Chondrocyte (in vitro differentiated cells): Measurements from ENCODE around the gene CRHR2. TPM values are rescaled to one million over a fixed set of nuclear protein-coding genes. Genes with fewer than 3 reads are reported as not detected.

ENCODE experiments used
- DNase-seq: peaks from one replicate; pipeline ENCODE4 v3.0.0; 2021; ENCODE audit warnings: mixed read lengths, low spot score
- H3K27ac Mint-ChIP-seq: one replicate; pipeline ENCODE4 v1.8.0; 2021; ENCODE audit warnings: mild to moderate bottlenecking, moderate library complexity, mixed read lengths; ENCODE audit not compliant: unreplicated experiment
- H3K27me3 Mint-ChIP-seq: 2 replicates; pipeline ENCODE4 v1.8.0; 2021; ENCODE audit warnings: low read depth, mixed read lengths
- H3K36me3 Mint-ChIP-seq: 2 replicates; pipeline ENCODE4 v1.8.0; 2021; ENCODE audit warnings: low read depth, mixed read lengths
- H3K4me1 Mint-ChIP-seq: 2 replicates; pipeline ENCODE4 v1.8.0; 2021; ENCODE audit warnings: low read depth, mild to moderate bottlenecking, mixed read lengths
- H3K4me3 Mint-ChIP-seq: one replicate; pipeline ENCODE4 v1.8.0; 2021; ENCODE audit warnings: mild to moderate bottlenecking, moderate library complexity, mixed read lengths; ENCODE audit not compliant: unreplicated experiment
- H3K9me3 Mint-ChIP-seq: 2 replicates; pipeline ENCODE4 v1.8.0; 2021; ENCODE audit warnings: low read depth, mixed read lengths
- CTCF ChIP-seq: fragments of 200-600 bp; sonication (generic); IDR thresholded peaks from 2 replicates; pipeline ENCODE4 v1.5.0; 2021; ENCODE audit warnings: antibody characterized with exemption, mild to moderate bottlenecking, moderate library complexity
- total RNA-seq: library from RNA; stranded (reverse); gene quantifications from 3 replicates; pipeline ENCODE4 v1.2.1, GENCODE V29; 2021

CRHR2 gene
- total RNA-seq, 1 donor from 2014 or later = not detected

DNA sequence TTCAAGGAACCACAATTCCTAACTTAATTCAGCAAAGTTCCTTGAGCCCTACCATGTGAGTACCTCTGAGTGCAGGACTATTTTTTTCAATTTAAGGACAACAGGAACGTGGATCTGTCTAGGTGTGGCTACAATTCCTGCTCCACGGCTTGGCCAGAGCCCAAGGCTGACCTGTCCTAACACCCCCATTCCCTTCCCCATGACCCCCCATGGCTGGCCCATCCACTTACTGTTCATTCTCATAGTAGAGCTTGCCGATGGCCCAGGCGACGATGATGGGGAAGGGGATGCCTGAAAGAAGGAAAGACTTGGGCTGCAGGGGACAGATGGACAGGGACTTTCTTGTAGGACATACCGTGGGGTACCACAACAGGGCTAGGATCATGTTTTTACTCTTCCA, 20.3 kb downstream of the CRHR2 start:
- peak; percentile 61 for DNase-seq
- Mint-ChIP-seq H3K4me3 (no peak overlapping the region), H3K4me1 (peaks cover 3% of the 10 kb centered on the region), H3K27me3 (peaks cover 25% of the 10 kb centered on the region), H3K36me3 (peaks cover 4% of the 10 kb centered on the region), H3K27ac (no peak overlapping the region), H3K9me3 (no peaks in the 10 kb centered on the region)
- no peak for TF ChIP-seq CTCF

DNA sequence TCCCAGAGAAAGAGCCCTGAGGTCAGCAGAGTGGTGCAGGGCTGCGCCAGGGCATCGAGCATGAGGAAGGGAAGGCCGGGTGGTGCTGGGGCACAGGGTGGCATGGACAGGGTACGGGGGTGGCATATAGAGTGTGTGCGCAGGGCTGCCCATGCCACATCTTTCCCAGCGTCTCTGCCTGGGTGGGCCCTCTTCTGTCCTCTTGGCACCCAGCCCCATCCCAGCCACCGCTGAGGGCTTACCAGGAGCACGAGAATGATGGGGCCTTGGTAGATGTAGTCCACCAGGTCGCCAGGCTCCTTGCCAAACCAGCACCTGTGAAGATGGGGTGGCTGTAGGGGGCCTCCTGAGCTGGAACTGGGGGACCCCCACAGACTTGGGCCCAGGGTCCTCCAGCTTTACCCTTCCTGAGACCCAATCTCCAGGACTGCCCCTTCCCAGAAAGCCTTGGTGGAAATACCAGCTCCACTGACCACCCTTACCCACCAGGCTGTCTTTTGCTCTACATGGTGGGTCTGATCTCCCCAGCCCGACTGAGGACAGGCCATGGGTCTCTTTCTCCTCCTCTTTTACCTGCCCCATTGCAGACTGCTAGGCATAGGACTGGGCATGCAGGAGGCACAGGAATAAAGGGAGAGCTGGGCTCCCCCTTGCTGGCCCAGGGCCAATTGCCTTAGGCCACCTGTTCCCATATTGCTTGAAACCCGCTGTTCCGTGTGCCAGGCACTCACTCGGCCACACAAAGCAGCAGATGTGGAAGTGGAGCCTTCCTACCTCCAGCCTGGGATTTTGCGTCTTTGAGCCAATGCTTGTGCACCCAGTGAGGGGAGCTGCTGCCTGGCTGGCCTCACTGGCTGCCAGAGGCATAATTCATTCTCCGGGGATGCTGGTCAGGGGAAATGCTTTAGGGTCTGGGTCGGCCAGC, 21.7 kb downstream of the CRHR2 start:
- no peak for TF ChIP-seq CTCF
- Mint-ChIP-seq H3K4me1 (peaks cover 3% of the 10 kb centered on the region), H3K36me3 (peaks cover 4% of the 10 kb centered on the region), H3K9me3 (no peaks in the 10 kb centered on the region), H3K27me3 (peaks cover 22% of the 10 kb centered on the region), H3K4me3 (no peak overlapping the region), H3K27ac (no peak overlapping the region)
- DNase-seq = peak; percentile 63

DNA sequence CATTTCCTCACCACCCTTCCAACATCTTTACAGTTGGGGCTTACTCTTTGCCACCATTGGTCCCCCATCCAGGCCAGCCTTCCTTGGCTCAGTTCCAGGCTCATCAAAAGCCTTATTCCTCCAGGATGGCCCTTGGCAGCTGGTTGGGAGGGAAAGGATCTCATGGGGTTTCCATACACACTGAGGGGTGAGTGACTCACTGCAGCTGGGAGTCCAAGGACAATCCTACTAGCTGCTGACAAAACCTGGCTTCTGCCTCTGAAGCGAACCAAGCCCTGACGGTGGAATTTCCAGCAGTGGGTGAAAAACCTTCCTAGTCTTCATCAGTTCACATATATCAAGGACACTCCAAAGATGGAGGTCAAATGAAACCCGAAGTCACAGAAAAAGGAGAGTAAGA, 22.9 kb downstream of the CRHR2 start:
- H3K4me1 Mint-ChIP-seq = peaks cover 3% of the 10 kb centered on the region
- no peak for TF ChIP-seq CTCF
- H3K36me3 Mint-ChIP-seq = peaks cover 9% of the 10 kb centered on the region
- no peak for DNase-seq
- peaks cover 18% of the 10 kb centered on the region for H3K27me3 Mint-ChIP-seq
- no peak overlapping the region for H3K27ac Mint-ChIP-seq
- H3K4me3 Mint-ChIP-seq = no peak overlapping the region
- no peaks in the 10 kb centered on the region for H3K9me3 Mint-ChIP-seq

GRCh38 chr7:30658479-30659074, 23.7 kb downstream of the CRHR2 start:
- H3K4me1 Mint-ChIP-seq = peaks cover 3% of the 10 kb centered on the region
- no peaks in the 10 kb centered on the region for H3K9me3 Mint-ChIP-seq
- no peak for TF ChIP-seq CTCF
- no peak for DNase-seq
- no peak overlapping the region for H3K27ac Mint-ChIP-seq
- no peak overlapping the region for H3K4me3 Mint-ChIP-seq
- H3K36me3 Mint-ChIP-seq = peaks cover 14% of the 10 kb centered on the region
- peaks cover 13% of the 10 kb centered on the region for H3K27me3 Mint-ChIP-seq

DNA sequence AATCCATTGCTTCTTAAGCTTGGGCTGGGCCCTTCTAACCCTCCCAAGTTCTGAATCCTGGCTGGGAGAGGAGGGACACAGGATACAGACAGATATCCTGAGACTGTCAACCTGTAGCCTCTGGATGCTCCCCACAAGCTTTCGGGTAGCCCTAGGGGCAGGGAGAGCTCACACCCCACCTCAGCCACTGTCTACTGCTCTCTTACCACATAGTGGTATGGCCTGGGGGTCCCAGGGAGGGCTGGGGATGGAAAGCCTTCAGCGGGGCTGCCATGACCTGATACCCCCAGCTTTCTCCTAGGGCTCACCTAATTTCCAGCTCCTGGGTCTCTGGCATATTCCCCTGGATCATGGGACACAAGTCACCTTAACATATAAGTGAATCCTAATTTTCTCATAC, 25.1 kb downstream of the CRHR2 start:
- H3K4me3 Mint-ChIP-seq = no peak overlapping the region
- peaks cover 3% of the 10 kb centered on the region for H3K4me1 Mint-ChIP-seq
- no peaks in the 10 kb centered on the region for H3K9me3 Mint-ChIP-seq
- H3K27me3 Mint-ChIP-seq = peaks cover 7% of the 10 kb centered on the region
- no peak overlapping the region for H3K27ac Mint-ChIP-seq
- peak; percentile 44 for DNase-seq
- TF ChIP-seq CTCF = no peak
- H3K36me3 Mint-ChIP-seq = peaks cover 15% of the 10 kb centered on the region
